Astrocyte of the cerebellum (primary cell): ENCODE measurements around the gene STIMATE.

Experiments
- DNase-seq: peaks from one replicate; pipeline ENCODE4 v3.0.0-alpha.2; 2011; ENCODE audit warnings: low read depth
- H3K4me3 ChIP-seq: 2 replicates; pipeline ENCODE4 v1.5.1; 2011; ENCODE audit warnings: mild to moderate bottlenecking, low read depth, low read length, moderate library complexity
- in situ Hi-C: cut with HindIII; loops from 2 replicates; pipeline ENCODE4 v1.10.0; 2017; ENCODE audit warnings: low sequenced_read_pairs
- TF ChIP-seq, protein P1 (sequence below): IDR thresholded peaks from 2 replicates; pipeline ENCODE4 v1.5.1; 2012; ENCODE audit warnings: low read length, low read depth, moderate library complexity, mild to moderate bottlenecking; ENCODE audit errors: missing control alignments

STIMATE gene

DNA sequence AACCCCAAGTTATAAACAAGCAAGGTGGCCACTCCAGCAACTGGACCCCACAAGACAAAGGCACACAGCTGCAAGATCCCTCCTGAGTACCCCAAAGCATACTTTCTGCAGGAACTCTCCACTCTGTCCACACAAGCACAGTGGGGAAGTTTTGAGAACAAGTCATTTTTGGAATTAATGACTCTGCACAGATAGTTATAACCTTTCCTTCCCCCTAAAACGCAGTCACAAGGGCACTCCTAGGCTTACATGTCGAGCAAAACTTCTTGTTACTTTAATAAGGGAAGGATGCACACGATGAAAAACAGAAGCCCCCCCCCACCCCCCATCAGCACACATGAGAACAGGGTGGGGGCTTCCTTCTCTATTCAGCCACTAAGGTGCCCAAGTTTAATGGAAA lies 1.2 kb downstream of the STIMATE start:
- no peak for DNase-seq
- TF ChIP-seq, protein P1, sequence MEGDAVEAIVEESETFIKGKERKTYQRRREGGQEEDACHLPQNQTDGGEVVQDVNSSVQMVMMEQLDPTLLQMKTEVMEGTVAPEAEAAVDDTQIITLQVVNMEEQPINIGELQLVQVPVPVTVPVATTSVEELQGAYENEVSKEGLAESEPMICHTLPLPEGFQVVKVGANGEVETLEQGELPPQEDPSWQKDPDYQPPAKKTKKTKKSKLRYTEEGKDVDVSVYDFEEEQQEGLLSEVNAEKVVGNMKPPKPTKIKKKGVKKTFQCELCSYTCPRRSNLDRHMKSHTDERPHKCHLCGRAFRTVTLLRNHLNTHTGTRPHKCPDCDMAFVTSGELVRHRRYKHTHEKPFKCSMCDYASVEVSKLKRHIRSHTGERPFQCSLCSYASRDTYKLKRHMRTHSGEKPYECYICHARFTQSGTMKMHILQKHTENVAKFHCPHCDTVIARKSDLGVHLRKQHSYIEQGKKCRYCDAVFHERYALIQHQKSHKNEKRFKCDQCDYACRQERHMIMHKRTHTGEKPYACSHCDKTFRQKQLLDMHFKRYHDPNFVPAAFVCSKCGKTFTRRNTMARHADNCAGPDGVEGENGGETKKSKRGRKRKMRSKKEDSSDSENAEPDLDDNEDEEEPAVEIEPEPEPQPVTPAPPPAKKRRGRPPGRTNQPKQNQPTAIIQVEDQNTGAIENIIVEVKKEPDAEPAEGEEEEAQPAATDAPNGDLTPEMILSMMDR, result no peak
- peak overlapping the region; percentile 83 for H3K4me3 ChIP-seq
- in situ Hi-C loops, result loop anchor here (5.0 kb wide), 1 partner anchor 59 kb away; the partner anchor contains the start of gene MUSTN1

DNA sequence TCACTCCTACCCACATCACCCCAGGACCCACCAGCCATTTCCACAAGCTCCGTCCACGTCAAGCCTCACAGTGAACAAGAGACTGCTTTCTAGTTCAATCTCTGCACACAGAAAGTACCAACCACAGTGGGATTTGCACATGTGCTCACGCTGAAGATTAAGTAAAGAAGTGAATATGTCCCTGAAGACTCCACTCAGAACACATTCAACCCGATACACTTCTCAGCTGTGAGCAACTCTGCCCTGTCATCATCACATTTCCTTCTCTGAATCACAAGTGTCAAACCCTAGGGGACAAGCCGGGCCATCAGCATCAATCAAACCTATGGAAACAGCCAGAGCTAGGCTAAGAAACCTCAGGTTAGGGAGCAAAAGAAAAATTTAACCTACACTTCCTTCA lies 1.9 kb downstream of the STIMATE start:
- in situ Hi-C loops, result loop anchor here (5.0 kb wide), 1 partner anchor 58 kb away; the partner anchor contains the start of gene MUSTN1

GRCh38 chr3:52894756-52895155 lies 2.6 kb downstream of the STIMATE start:
- in situ Hi-C loops, result loop anchor here (5.0 kb wide), 1 partner anchor 57 kb away; the partner anchor contains the start of gene MUSTN1
- no peak for DNase-seq
- no peak overlapping the region for H3K4me3 ChIP-seq
- TF ChIP-seq, protein P1, result no peak

More for the DNA sequence above, 1.9 kb downstream of the STIMATE start:
- no peak for DNase-seq
- H3K4me3 ChIP-seq, result no peak overlapping the region
- TF ChIP-seq, protein P1, result no peak

- TF ChIP-seq, protein P1, result no peak
- in situ Hi-C loops, result no loop called here
- no peak for DNase-seq
- no peak overlapping the region for H3K4me3 ChIP-seq
Observed at GRCh38 chr3:52893723-52894122, 3.6 kb downstream of the STIMATE start.

DNA sequence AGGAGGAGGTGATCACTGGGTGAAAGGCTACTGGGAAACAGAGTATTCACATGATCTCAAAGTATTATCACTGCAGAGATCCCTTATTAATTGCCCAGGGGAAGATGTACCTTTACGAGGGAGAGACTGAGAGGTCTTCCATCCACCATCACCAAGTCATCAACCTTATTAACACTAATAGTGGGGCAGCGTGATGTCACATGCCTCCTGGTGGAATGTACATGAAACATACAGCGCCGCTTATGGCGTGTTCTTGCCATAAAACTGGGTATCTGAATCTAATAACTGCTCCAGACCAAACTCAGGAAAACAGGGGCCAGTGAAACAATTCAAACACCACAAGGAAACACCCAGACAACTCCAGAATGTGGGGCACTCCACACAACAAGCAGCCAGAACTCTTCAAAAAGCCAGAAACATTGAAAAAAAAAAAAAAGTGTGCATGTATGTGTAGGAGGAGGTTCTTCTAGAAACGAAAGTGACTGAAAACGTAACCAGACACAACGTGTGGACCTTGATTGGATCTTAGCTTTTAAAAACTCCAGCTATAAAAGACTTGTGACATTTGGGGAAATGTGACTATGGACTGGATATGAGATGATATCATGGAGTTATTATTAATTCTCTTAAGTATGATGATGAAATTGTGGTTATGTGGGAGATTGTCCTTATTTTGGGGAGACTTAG lies 4.6 kb downstream of the STIMATE start:
- H3K4me3 ChIP-seq, result no peak overlapping the region
- DNase-seq, result no peak
- TF ChIP-seq, protein P1, result peak; percentile 5
- in situ Hi-C loops, result no loop called here

- in situ Hi-C loops, result no loop called here
- H3K4me3 ChIP-seq, result no peak overlapping the region
- TF ChIP-seq, protein P1, result no peak
- no peak for DNase-seq
Observed at GRCh38 chr3:52892290-52892624, 5.1 kb downstream of the STIMATE start.
